Mesenchymal stem cell (in vitro differentiated cells and primary cell): ENCODE data around the gene TNFRSF25.
"Not testable (repeated sequence)": the region's sequence is repeated elsewhere in the genome, so short reads cannot be mapped to it uniquely, and the experiment has no call there.

Source experiments
- DNase-seq: peaks from one replicate; pipeline ENCODE4 v3.0.0-alpha.2; 2013
- H2AFZ ChIP-seq: one replicate; pipeline ENCODE4 v1.6.1; 2013; ENCODE audit warnings: low read depth, mild to moderate bottlenecking, control low read depth, inconsistent platforms, low read length, moderate library complexity
- H2AK5ac ChIP-seq: 2 replicates; pipeline ENCODE4 v1.6.1; 2013; ENCODE audit warnings: low read length, moderate library complexity, mild to moderate bottlenecking, inconsistent platforms; ENCODE audit not compliant: severe bottlenecking
- H2BK120ac ChIP-seq: one replicate; pipeline ENCODE4 v1.6.1; 2013; ENCODE audit warnings: low read depth, mild to moderate bottlenecking, inconsistent platforms, low read length, moderate library complexity
- H2BK12ac ChIP-seq, 2 experiments: one replicate each; pipeline ENCODE4 v1.6.1; 2013; ENCODE audit warnings: inconsistent platforms in 2 of 2, low read length in 2 of 2, mild to moderate bottlenecking in 2 of 2, moderate library complexity in 2 of 2, control low read depth in 1 of 2
- H2BK15ac ChIP-seq: one replicate; pipeline ENCODE4 v1.6.1; 2013; ENCODE audit warnings: mild to moderate bottlenecking, low read depth, inconsistent platforms; ENCODE audit not compliant: poor library complexity, severe bottlenecking
- H2BK5ac ChIP-seq: 2 replicates; pipeline ENCODE4 v1.6.1; 2013; ENCODE audit warnings: low read depth, mild to moderate bottlenecking, low read length, control low read depth, inconsistent platforms; ENCODE audit not compliant: poor library complexity, severe bottlenecking
- H3K14ac ChIP-seq, 2 experiments: one replicate each; pipeline ENCODE4 v1.6.1; 2013; ENCODE audit warnings: inconsistent platforms in 2 of 2, low read length in 2 of 2, control low read depth in 1 of 2, mild to moderate bottlenecking in 1 of 2, moderate library complexity in 1 of 2
- H3K18ac ChIP-seq, 2 experiments: one replicate each; pipeline ENCODE4 v1.6.1; 2013; ENCODE audit warnings: inconsistent platforms in 2 of 2, low read length in 2 of 2, control low read depth in 1 of 2, low read depth in 1 of 2, mild to moderate bottlenecking in 1 of 2
- H3K23ac ChIP-seq, 2 experiments: one replicate each; pipeline ENCODE4 v1.6.1; 2013; ENCODE audit warnings: inconsistent platforms in 2 of 2, low read length in 2 of 2, mild to moderate bottlenecking in 2 of 2, moderate library complexity in 2 of 2, control low read depth in 1 of 2
- H3K27ac ChIP-seq: 2 replicates; pipeline ENCODE4 v1.5.1; 2013; ENCODE audit warnings: mild to moderate bottlenecking, moderate library complexity, low read length, control low read depth, inconsistent platforms; ENCODE audit not compliant: poor library complexity, severe bottlenecking
- H3K27me3 ChIP-seq, 2 experiments: 2 replicates each; pipeline versions ENCODE4 v1.6.1 to v1.7.0; 2013; ENCODE audit warnings: low read length in 2 of 2, mild to moderate bottlenecking in 2 of 2, moderate library complexity in 2 of 2, control low read depth in 1 of 2, inconsistent platforms in 1 of 2; ENCODE audit not compliant: control insufficient read depth in 1 of 2, insufficient read depth in 1 of 2
- H3K36me3 ChIP-seq, 2 experiments: 2 replicates each; pipeline versions ENCODE4 v1.6.1 to v1.7.0; 2013; ENCODE audit warnings: low read length in 2 of 2, control low read depth in 1 of 2, inconsistent platforms in 1 of 2, low read depth in 1 of 2, mild to moderate bottlenecking in 1 of 2; ENCODE audit not compliant: insufficient read depth in 2 of 2, control insufficient read depth in 1 of 2
- H3K4ac ChIP-seq, 2 experiments: one replicate each; pipeline ENCODE4 v1.6.1; 2013; ENCODE audit warnings: inconsistent platforms in 2 of 2, low read length in 2 of 2, mild to moderate bottlenecking in 2 of 2, moderate library complexity in 2 of 2, control low read depth in 1 of 2, low read depth in 1 of 2
- H3K4me1 ChIP-seq: 2 replicates; pipeline ENCODE4 v1.6.1; 2013; ENCODE audit warnings: low read depth, low read length, control low read depth; ENCODE audit not compliant: control insufficient read depth, insufficient read depth
- H3K4me2 ChIP-seq: 2 replicates; pipeline ENCODE4 v1.6.1; 2013; ENCODE audit warnings: low read length, mild to moderate bottlenecking, inconsistent platforms; ENCODE audit not compliant: poor library complexity, severe bottlenecking
- H3K4me3 ChIP-seq, 2 experiments: 2 replicates each; pipeline versions ENCODE4 v1.5.1 to v1.7.0; 2013; ENCODE audit warnings: low read length in 2 of 2, mild to moderate bottlenecking in 2 of 2, control low read depth in 1 of 2, low read depth in 1 of 2; ENCODE audit not compliant: insufficient read depth in 1 of 2
- H3K79me1 ChIP-seq: replicated peaks from 2 replicates; pipeline ENCODE4 v1.6.1; 2013; ENCODE audit warnings: mild to moderate bottlenecking, control low read depth, low read length, inconsistent platforms; ENCODE audit not compliant: poor library complexity, severe bottlenecking
- H3K9ac ChIP-seq: 2 replicates; pipeline ENCODE4 v1.7.0; 2013; ENCODE audit warnings: mild to moderate bottlenecking, low read length, moderate library complexity
- H3K9me3 ChIP-seq: 2 replicates; pipeline ENCODE4 v1.7.0; 2013; ENCODE audit warnings: mild to moderate bottlenecking, low read length; ENCODE audit not compliant: control insufficient read depth
- H4K8ac ChIP-seq: one replicate; pipeline ENCODE4 v1.6.1; 2013; ENCODE audit warnings: inconsistent platforms, mild to moderate bottlenecking, low read length, moderate library complexity
- H4K91ac ChIP-seq: one replicate; pipeline ENCODE4 v1.6.1; 2013; ENCODE audit warnings: mild to moderate bottlenecking, low read length, inconsistent platforms
- WGBS: methylation state at CpG from one replicate; pipeline ENCODE4 v1.1.7; 2013; ENCODE audit warnings: mixed read lengths; 5-methylcytosine and 5-hydroxymethylcytosine counted together

The TNFRSF25 gene

GRCh38 chr1:6438047-6438525 lies 27.9 kb downstream of the TNFRSF25 start:
- Histone ChIP-seq H3K9me3 (no peaks in the 10 kb centered on the region), H4K8ac (no peak overlapping the region), H4K91ac (no peak overlapping the region), H3K36me3 (no peaks in the 10 kb centered on the region), H3K27ac (no peak overlapping the region), H3K4ac (no peak overlapping the region), H2BK12ac (no peak overlapping the region), H2BK5ac (no peak overlapping the region), H3K27me3 (peaks cover 37 to 54% of the 10 kb centered on the region in 2 experiments), H3K4me3 (no peak overlapping the region), H2BK120ac (no peak overlapping the region), H3K18ac (no peak overlapping the region), H3K23ac (no peak overlapping the region), H2BK15ac (no peak overlapping the region), H3K4me1 (peaks cover 20% of the 10 kb centered on the region), H3K4me2 (no peak overlapping the region), H3K14ac (no peak overlapping the region), H3K79me1 (no peaks in the 10 kb centered on the region), H2AK5ac (no peak overlapping the region), H2AFZ (no peak overlapping the region), H3K9ac (no peak overlapping the region)
- DNase-seq = peak; percentile 60
- WGBS = under 1% methylated on average over 5 of the region's 5 CpGs

- H2BK5ac ChIP-seq, H2AK5ac ChIP-seq, H2BK12ac ChIP-seq, H3K9me3 ChIP-seq, H3K14ac ChIP-seq, H3K18ac ChIP-seq, H3K4me3 ChIP-seq, H4K91ac ChIP-seq, H3K23ac ChIP-seq, DNase-seq, H3K36me3 ChIP-seq, H3K79me1 ChIP-seq, H2BK15ac ChIP-seq, H3K4me2 ChIP-seq, H3K9ac ChIP-seq, H4K8ac ChIP-seq, H2BK120ac ChIP-seq, H3K4ac ChIP-seq, H2AFZ ChIP-seq, H3K27ac ChIP-seq: not testable (repeated sequence)
- Histone ChIP-seq H3K4me1 (peaks cover 21% of the 10 kb centered on the region), H3K27me3 (peaks cover 41 to 57% of the 10 kb centered on the region in 2 experiments)
- 81% methylated on average over 22 of the region's 22 CpGs for WGBS
Observed at GRCh38 chr1:6437012-6437700, 28.8 kb downstream of the TNFRSF25 start.

- not testable (repeated sequence) for H2AFZ ChIP-seq, H2BK120ac ChIP-seq, H3K27ac ChIP-seq, H2BK5ac ChIP-seq, H4K91ac ChIP-seq, H2BK15ac ChIP-seq, H3K14ac ChIP-seq, H3K4ac ChIP-seq, H3K9me3 ChIP-seq, H2AK5ac ChIP-seq, H4K8ac ChIP-seq, H3K4me2 ChIP-seq, H3K36me3 ChIP-seq, DNase-seq, H3K23ac ChIP-seq, H3K9ac ChIP-seq, H3K18ac ChIP-seq, H3K4me3 ChIP-seq, H3K79me1 ChIP-seq, H2BK12ac ChIP-seq
- Histone ChIP-seq H3K4me1 (peaks cover 22% of the 10 kb centered on the region), H3K27me3 (peaks cover 37 to 53% of the 10 kb centered on the region in 2 experiments)
- 100% methylated on average over 2 of the region's 3 CpGs for WGBS
Observed at GRCh38 chr1:6436277-6436676, 29.7 kb downstream of the TNFRSF25 start.

- Histone ChIP-seq H3K9ac (no peak overlapping the region), H2AK5ac (no peak overlapping the region), H3K18ac (no peak overlapping the region), H4K91ac (no peak overlapping the region), H3K79me1 (no peaks in the 10 kb centered on the region), H3K4me2 (no peak overlapping the region), H2AFZ (no peak overlapping the region), H2BK12ac (no peak overlapping the region), H3K4ac (no peak overlapping the region), H2BK120ac (no peak overlapping the region), H3K36me3 (no peaks in the 10 kb centered on the region), H2BK5ac (no peak overlapping the region), H4K8ac (no peak overlapping the region), H3K4me1 (peaks cover 20% of the 10 kb centered on the region), H3K27me3 (peaks cover 39 to 53% of the 10 kb centered on the region in 2 experiments), H3K14ac (no peak overlapping the region), H3K9me3 (no peaks in the 10 kb centered on the region), H2BK15ac (no peak overlapping the region), H3K27ac (no peak overlapping the region), H3K23ac (no peak overlapping the region), H3K4me3 (no peak overlapping the region)
- 75% methylated on average over 3 of the region's 3 CpGs for WGBS
- DNase-seq = no peak
Observed at GRCh38 chr1:6435547-6435946, 30.4 kb downstream of the TNFRSF25 start.
